Thoracic aorta (tissue), 2 donors: ENCODE measurements around the gene ATRNL1. TPM values are rescaled to one million over a fixed set of nuclear protein-coding genes. Genes with fewer than 3 reads are reported as not detected.

Experiments used
- ATAC-seq: fragments of 150-250 bp; one replicate; pipeline ENCODE4 v1.8.0; 2017; ENCODE audit warnings: low read depth; ENCODE audit not compliant: insufficient number of reproducible peaks, low FRiP score
- DNase-seq: peaks from one replicate; pipeline ENCODE4 v3.0.0-alpha.2; 2020; ENCODE audit warnings: low spot score
- H3K27ac ChIP-seq, 2 donors: fragments of 200-600 bp; sonication (generic); 1 replicate in 1 of 2; 2 replicates in 1 of 2; pipeline ENCODE4 v1.5.1; 2016; ENCODE audit warnings: mild to moderate bottlenecking in 2 of 2, moderate library complexity in 2 of 2
- H3K27me3 ChIP-seq: fragments of 200-600 bp; sonication (generic); replicated peaks from 2 replicates; pipeline ENCODE4 v1.6.0; 2016; ENCODE audit warnings: mild to moderate bottlenecking; ENCODE audit not compliant: insufficient read depth
- H3K36me3 ChIP-seq: fragments of 200-600 bp; sonication (generic); one replicate; pipeline ENCODE4 v1.5.1; 2016
- H3K4me1 ChIP-seq, 2 donors: fragments of 200-600 bp; sonication (generic); 1 replicate in 1 of 2; 2 replicates in 1 of 2; pipeline versions ENCODE4 v1.5.1 to v1.6.0; 2016; ENCODE audit warnings: low read depth in 2 of 2, mild to moderate bottlenecking in 1 of 2; ENCODE audit not compliant: control insufficient read depth in 1 of 2
- H3K4me3 ChIP-seq: fragments of 200-600 bp; sonication (generic); 2 replicates; pipeline ENCODE4 v1.5.1; 2016; ENCODE audit warnings: mild to moderate bottlenecking
- H3K9me3 ChIP-seq: fragments of 200-600 bp; sonication (generic); 2 replicates; pipeline ENCODE4 v1.5.1; 2016
- total RNA-seq, 2 donors: library from RNA; depleted of rRNA; stranded (reverse); fragments of >200 nt; gene quantifications; one replicate each; pipeline versions ENCODE4 v1.1.0 to v1.2.3, GENCODE V29; 2016
- TF ChIP-seq, protein P1 (sequence below): fragments of 200-600 bp; sonication (generic); IDR thresholded peaks from one replicate; pipeline ENCODE4 v1.5.1; 2019; ENCODE audit warnings: antibody characterized with exemption

The ATRNL1 gene
- total RNA-seq, 2 donors from 2014 or later = 24.6 to 57.4 TPM

DNA sequence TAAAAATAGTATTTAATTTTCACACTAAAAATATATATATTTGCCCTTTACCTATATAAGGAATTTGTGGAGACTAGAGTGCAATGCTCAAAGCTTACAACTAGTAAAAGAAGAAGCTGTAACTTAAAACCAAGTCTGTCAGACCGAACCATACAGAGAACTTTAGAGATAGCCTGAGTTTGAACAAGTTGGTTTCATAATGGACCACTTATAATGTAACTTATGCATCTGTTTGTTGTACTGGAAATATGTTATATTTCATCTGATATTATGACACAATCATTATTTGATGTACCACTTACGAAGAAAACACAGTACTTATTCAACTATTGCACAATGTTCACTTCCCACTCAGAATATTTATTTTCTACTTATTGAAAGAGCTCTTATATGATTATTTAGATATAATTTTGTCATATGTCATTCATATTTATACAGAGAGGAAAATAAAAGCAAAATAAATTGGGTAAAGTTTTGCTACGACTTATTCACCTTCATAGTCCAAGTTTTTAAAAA lies 462.8 kb downstream of the ATRNL1 start:
- DNase-seq (no peak), ATAC-seq (no peak)
- Histone ChIP-seq H3K9me3 (no peaks in the 10 kb centered on the region), H3K4me1 (no peaks in the 10 kb centered on the region), H3K36me3 (no peaks in the 10 kb centered on the region), H3K27me3 (no peaks in the 10 kb centered on the region), H3K27ac (no peak overlapping the region), H3K4me3 (no peak overlapping the region)
- TF ChIP-seq, protein P1, sequence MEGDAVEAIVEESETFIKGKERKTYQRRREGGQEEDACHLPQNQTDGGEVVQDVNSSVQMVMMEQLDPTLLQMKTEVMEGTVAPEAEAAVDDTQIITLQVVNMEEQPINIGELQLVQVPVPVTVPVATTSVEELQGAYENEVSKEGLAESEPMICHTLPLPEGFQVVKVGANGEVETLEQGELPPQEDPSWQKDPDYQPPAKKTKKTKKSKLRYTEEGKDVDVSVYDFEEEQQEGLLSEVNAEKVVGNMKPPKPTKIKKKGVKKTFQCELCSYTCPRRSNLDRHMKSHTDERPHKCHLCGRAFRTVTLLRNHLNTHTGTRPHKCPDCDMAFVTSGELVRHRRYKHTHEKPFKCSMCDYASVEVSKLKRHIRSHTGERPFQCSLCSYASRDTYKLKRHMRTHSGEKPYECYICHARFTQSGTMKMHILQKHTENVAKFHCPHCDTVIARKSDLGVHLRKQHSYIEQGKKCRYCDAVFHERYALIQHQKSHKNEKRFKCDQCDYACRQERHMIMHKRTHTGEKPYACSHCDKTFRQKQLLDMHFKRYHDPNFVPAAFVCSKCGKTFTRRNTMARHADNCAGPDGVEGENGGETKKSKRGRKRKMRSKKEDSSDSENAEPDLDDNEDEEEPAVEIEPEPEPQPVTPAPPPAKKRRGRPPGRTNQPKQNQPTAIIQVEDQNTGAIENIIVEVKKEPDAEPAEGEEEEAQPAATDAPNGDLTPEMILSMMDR = no peak

DNA sequence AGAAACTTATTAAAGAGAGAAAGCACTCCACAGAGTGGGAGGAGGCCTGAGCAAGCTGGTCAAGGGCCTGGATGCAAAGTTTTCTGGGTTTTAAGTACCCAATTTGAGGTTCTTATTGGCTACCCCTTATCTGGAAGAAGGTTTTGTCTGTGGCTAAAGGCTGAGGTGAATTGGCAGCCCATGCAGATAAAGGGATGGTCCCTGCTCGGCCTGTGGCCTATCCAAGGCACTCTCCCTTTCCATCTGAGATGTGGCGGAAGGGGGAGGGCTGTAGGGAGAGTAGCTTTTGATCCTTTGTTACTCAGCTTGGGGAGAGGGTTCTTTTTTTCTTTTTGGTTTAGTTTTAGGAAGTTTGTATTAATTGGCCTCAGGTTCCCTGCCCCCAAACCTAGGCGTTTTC lies 465.1 kb downstream of the ATRNL1 start:
- H3K36me3 ChIP-seq = no peaks in the 10 kb centered on the region
- TF ChIP-seq, protein P1 = no peak
- no peak overlapping the region for H3K4me3 ChIP-seq
- H3K27me3 ChIP-seq = no peaks in the 10 kb centered on the region
- ATAC-seq (no peak), DNase-seq (no peak)
- no peak overlapping the region for H3K27ac ChIP-seq
- no peaks in the 10 kb centered on the region for H3K4me1 ChIP-seq
- H3K9me3 ChIP-seq = no peaks in the 10 kb centered on the region

DNA sequence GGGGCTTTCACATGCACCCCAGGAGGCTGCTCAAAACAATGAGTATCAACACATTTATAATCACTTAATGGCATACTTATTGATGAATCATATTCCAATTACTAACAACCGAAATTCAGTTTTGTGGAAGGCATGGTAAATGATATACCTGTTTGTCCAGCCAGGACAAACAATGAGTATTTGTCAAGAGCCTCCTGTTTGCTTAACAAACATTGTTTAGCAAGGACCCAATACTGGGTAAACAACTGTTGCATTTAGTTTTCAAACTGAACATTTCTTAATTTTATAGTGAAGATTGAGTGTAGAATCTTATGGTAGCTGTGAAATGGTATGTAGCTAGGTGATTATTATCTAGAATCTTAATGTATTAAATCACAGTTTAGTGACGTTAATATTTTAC lies 473.7 kb downstream of the ATRNL1 start:
- no peaks in the 10 kb centered on the region for H3K36me3 ChIP-seq
- H3K9me3 ChIP-seq = no peaks in the 10 kb centered on the region
- no peaks in the 10 kb centered on the region for H3K4me1 ChIP-seq
- H3K27ac ChIP-seq = no peak overlapping the region
- ATAC-seq = no peak
- no peak for DNase-seq
- TF ChIP-seq, protein P1 = no peak
- H3K4me3 ChIP-seq = no peak overlapping the region
- H3K27me3 ChIP-seq = no peaks in the 10 kb centered on the region

DNA sequence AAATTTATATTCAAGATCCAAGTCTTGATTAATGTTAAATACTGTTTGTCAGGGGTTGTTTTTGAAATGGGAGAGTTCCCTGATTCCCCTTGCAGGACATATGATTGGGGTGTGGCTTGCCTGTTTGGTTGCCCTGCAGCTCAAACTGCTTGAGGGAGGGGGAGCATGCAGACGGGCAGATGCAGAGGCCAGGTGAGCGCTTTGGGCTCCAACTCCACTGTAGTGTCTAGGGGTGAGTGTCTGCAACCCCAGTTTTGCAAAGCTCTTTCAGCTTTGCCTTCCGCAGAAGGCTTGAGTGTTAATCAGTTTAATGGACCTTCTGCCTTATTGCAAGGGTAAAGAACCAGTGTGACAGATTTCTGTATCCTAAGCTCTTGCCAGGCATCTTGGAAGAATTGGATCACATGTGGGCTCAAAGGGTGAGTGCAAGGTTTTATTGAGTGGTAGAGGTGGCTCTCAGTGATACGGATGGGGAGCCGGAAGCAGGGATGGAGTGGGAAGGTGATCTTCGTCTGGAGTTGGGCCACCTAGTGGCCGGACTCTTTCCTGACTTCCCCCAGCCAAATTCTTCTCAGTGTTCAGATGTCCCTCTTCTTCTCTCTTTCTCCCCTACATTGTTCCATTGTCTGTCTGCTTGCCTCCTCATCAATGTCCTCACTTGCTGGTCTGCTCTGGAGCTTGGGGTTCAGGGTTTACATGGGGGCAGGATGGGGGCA lies 479.7 kb downstream of the ATRNL1 start:
- H3K9me3 ChIP-seq = no peaks in the 10 kb centered on the region
- no peak overlapping the region for H3K4me3 ChIP-seq
- H3K27me3 ChIP-seq = no peaks in the 10 kb centered on the region
- H3K36me3 ChIP-seq = no peaks in the 10 kb centered on the region
- TF ChIP-seq, protein P1 = no peak
- no peak for DNase-seq
- ATAC-seq = no peak
- H3K4me1 ChIP-seq = no peaks in the 10 kb centered on the region
- no peak overlapping the region for H3K27ac ChIP-seq

DNA sequence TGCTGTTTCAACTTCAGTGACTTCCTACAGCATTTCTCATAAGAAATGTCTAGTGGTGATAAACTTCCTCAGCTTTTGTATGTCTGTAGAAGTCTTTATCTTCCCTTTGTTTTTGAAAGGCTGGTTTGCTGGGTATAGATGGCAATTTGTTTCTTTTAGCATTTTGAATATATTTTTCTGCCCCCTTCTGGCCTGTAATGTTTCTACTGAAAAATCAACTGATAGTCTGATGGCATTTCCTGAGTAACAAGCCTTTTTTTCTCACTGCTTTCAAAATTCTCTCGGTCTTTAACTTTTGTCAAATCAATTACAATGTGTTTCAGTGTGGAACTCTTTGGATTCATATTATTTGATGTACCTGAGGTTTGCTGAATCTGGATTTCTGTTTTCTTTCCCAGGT lies 487.1 kb downstream of the ATRNL1 start:
- Histone ChIP-seq H3K4me1 (no peaks in the 10 kb centered on the region), H3K27me3 (no peaks in the 10 kb centered on the region), H3K4me3 (no peak overlapping the region), H3K27ac (no peak overlapping the region), H3K9me3 (no peaks in the 10 kb centered on the region), H3K36me3 (no peaks in the 10 kb centered on the region)
- TF ChIP-seq, protein P1 = no peak
- ATAC-seq (no peak), DNase-seq (no peak)
